GM12878 (cell line): ENCODE measurements around the gene ATP6V0E2. TPM values are rescaled to one million over a fixed set of nuclear protein-coding genes. Genes with fewer than 3 reads are reported as not detected.

Experiments used
- MXI1 ChIP-seq: fragments of 150-350 bp; IDR thresholded peaks from 2 replicates; pipeline ENCODE4 v1.6.1; 2011; ENCODE audit warnings: low read depth, mild to moderate bottlenecking, inconsistent platforms, low read length, improper control_type of control experiment
- TCF12 ChIP-seq: IDR thresholded peaks from 2 replicates; pipeline ENCODE4 v1.6.1; 2011; ENCODE audit warnings: low read depth, mild to moderate bottlenecking, low read length
- polyA plus RNA-seq, 11 experiments: library from polyadenylated mRNA; depleted of rRNA in 4 of 11; unstranded in 6 of 11; stranded (reverse) in 5 of 11; fragments of >200 nt; fragmentation: Nextera tagmentation in 4 of 11; fragmentation: Illumina TruSeq in 1 of 11; extraction: Ambion mirVana in 4 of 11; extraction: Trizol in 1 of 11; gene quantifications; 1 replicate in 1 of 11; 2 replicates in 10 of 11; pipeline versions ENCODE4 v1.2.1 to v1.2.3, GENCODE V29; 2011 to 2016; ENCODE audit warnings: inconsistent platforms in 2 of 11, missing spikeins in 2 of 11, low read depth in 1 of 11
- total RNA-seq, 4 experiments: library from RNA; depleted of rRNA in 3 of 4; stranded (reverse); fragments of >200 nt in 3 of 4; fragmentation: Illumina TruSeq in 1 of 4; extraction: Trizol in 1 of 4; gene quantifications; 2 replicates each; pipeline versions ENCODE4 v1.2.1 to v1.2.3, GENCODE V29; 2013 to 2021
- TF ChIP-seq, protein P1 (sequence below): fragments of 450-650 bp; IDR thresholded peaks from 2 replicates; pipeline ENCODE4 v1.6.1; 2017; ENCODE audit warnings: mild to moderate bottlenecking, moderate library complexity
- TF ChIP-seq, protein P2 (sequence below): fragments of 450-650 bp; IDR thresholded peaks from 2 replicates; pipeline ENCODE4 v1.6.1; 2018; ENCODE audit warnings: mild to moderate bottlenecking, low read depth, moderate library complexity; ENCODE audit not compliant: partially characterized antibody
- TF ChIP-seq, protein P3 (sequence below): fragments of 450-650 bp; IDR thresholded peaks from 2 replicates; pipeline ENCODE4 v1.6.1; 2017; ENCODE audit warnings: mild to moderate bottlenecking, moderate library complexity

Gene ATP6V0E2
- total and polyA plus RNA-seq, 10 of the 15 experiments (the other 5 are each of a cell fraction or from before 2014, with no cell fraction given): 1.5 to 54.7 (median 27.6) TPM

DNA sequence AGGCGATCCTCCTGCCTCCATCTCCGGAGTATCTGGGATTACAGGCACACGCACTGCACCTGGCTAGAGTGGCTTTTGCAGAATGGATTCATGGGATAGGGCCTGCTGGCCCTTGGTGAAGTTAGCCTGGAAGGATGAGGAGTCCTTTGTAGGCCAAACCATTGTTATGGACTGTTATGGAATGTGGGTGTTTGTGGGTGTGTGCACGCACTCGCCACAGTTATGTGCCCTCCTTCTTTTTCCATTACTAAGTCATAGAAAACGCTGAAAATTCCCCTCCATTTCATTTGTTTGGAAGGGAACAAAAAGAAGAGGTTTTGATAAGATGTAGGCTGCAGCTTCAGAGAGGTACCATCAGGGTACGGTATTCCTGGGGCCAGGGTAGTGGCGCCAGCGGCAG lies 20.6 kb upstream of the ATP6V0E2 start (continued):
- TF ChIP-seq, protein P1, sequence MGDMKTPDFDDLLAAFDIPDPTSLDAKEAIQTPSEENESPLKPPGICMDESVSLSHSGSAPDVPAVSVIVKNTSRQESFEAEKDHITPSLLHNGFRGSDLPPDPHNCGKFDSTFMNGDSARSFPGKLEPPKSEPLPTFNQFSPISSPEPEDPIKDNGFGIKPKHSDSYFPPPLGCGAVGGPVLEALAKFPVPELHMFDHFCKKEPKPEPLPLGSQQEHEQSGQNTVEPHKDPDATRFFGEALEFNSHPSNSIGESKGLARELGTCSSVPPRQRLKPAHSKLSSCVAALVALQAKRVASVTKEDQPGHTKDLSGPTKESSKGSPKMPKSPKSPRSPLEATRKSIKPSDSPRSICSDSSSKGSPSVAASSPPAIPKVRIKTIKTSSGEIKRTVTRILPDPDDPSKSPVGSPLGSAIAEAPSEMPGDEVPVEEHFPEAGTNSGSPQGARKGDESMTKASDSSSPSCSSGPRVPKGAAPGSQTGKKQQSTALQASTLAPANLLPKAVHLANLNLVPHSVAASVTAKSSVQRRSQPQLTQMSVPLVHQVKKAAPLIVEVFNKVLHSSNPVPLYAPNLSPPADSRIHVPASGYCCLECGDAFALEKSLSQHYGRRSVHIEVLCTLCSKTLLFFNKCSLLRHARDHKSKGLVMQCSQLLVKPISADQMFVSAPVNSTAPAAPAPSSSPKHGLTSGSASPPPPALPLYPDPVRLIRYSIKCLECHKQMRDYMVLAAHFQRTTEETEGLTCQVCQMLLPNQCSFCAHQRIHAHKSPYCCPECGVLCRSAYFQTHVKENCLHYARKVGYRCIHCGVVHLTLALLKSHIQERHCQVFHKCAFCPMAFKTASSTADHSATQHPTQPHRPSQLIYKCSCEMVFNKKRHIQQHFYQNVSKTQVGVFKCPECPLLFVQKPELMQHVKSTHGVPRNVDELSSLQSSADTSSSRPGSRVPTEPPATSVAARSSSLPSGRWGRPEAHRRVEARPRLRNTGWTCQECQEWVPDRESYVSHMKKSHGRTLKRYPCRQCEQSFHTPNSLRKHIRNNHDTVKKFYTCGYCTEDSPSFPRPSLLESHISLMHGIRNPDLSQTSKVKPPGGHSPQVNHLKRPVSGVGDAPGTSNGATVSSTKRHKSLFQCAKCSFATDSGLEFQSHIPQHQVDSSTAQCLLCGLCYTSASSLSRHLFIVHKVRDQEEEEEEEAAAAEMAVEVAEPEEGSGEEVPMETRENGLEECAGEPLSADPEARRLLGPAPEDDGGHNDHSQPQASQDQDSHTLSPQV: no peak
- TF ChIP-seq MXI1: no peak
- TF ChIP-seq, protein P2, sequence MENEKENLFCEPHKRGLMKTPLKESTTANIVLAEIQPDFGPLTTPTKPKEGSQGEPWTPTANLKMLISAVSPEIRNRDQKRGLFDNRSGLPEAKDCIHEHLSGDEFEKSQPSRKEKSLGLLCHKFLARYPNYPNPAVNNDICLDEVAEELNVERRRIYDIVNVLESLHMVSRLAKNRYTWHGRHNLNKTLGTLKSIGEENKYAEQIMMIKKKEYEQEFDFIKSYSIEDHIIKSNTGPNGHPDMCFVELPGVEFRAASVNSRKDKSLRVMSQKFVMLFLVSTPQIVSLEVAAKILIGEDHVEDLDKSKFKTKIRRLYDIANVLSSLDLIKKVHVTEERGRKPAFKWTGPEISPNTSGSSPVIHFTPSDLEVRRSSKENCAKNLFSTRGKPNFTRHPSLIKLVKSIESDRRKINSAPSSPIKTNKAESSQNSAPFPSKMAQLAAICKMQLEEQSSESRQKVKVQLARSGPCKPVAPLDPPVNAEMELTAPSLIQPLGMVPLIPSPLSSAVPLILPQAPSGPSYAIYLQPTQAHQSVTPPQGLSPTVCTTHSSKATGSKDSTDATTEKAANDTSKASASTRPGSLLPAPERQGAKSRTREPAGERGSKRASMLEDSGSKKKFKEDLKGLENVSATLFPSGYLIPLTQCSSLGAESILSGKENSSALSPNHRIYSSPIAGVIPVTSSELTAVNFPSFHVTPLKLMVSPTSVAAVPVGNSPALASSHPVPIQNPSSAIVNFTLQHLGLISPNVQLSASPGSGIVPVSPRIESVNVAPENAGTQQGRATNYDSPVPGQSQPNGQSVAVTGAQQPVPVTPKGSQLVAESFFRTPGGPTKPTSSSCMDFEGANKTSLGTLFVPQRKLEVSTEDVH: no peak
- no peak for TF ChIP-seq TCF12
- TF ChIP-seq, protein P3, sequence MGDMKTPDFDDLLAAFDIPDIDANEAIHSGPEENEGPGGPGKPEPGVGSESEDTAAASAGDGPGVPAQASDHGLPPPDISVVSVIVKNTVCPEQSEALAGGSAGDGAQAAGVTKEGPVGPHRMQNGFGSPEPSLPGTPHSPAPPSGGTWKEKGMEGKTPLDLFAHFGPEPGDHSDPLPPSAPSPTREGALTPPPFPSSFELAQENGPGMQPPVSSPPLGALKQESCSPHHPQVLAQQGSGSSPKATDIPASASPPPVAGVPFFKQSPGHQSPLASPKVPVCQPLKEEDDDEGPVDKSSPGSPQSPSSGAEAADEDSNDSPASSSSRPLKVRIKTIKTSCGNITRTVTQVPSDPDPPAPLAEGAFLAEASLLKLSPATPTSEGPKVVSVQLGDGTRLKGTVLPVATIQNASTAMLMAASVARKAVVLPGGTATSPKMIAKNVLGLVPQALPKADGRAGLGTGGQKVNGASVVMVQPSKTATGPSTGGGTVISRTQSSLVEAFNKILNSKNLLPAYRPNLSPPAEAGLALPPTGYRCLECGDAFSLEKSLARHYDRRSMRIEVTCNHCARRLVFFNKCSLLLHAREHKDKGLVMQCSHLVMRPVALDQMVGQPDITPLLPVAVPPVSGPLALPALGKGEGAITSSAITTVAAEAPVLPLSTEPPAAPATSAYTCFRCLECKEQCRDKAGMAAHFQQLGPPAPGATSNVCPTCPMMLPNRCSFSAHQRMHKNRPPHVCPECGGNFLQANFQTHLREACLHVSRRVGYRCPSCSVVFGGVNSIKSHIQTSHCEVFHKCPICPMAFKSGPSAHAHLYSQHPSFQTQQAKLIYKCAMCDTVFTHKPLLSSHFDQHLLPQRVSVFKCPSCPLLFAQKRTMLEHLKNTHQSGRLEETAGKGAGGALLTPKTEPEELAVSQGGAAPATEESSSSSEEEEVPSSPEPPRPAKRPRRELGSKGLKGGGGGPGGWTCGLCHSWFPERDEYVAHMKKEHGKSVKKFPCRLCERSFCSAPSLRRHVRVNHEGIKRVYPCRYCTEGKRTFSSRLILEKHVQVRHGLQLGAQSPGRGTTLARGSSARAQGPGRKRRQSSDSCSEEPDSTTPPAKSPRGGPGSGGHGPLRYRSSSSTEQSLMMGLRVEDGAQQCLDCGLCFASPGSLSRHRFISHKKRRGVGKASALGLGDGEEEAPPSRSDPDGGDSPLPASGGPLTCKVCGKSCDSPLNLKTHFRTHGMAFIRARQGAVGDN: no peak
